Liver (tissue), 9 donors: Measurements from ENCODE around the gene NOC2L. TPM values are rescaled to one million over a fixed set of nuclear protein-coding genes. Genes with fewer than 3 reads are reported as not detected.

Source experiments
- DNase-seq: peaks from one replicate; pipeline ENCODE4 v3.0.0-alpha.2; 2017; ENCODE audit warnings: low spot score
- H3K27ac ChIP-seq, 2 donors: one replicate each; pipeline ENCODE4 v1.7.0; 2013; ENCODE audit warnings: inconsistent platforms in 2 of 2, low read length in 2 of 2, control low read depth in 1 of 2, low read depth in 1 of 2, mild to moderate bottlenecking in 1 of 2
- H3K27me3 ChIP-seq, 4 donors: one replicate each; pipeline versions ENCODE4 v1.6.1 to v1.7.0; 2013; ENCODE audit warnings: low read length in 3 of 4, inconsistent platforms in 1 of 4, mild to moderate bottlenecking in 1 of 4, moderate library complexity in 1 of 4; ENCODE audit not compliant: control insufficient read depth in 4 of 4, insufficient read depth in 4 of 4
- H3K36me3 ChIP-seq, 4 donors: one replicate each; pipeline versions ENCODE4 v1.6.1 to v1.7.0; 2013; ENCODE audit warnings: low read length in 3 of 4, mild to moderate bottlenecking in 3 of 4, low read depth in 1 of 4, moderate library complexity in 1 of 4; ENCODE audit not compliant: control insufficient read depth in 4 of 4, insufficient read depth in 3 of 4
- H3K4me1 ChIP-seq, 4 donors: one replicate each; pipeline versions ENCODE4 v1.6.1 to v1.7.0; 2013; ENCODE audit warnings: low read length in 3 of 4, mild to moderate bottlenecking in 3 of 4, moderate library complexity in 1 of 4; ENCODE audit not compliant: control insufficient read depth in 4 of 4, insufficient read depth in 4 of 4
- H3K4me3 ChIP-seq, 3 donors: one replicate each; pipeline versions ENCODE4 v1.6.1 to v1.7.0; 2013; ENCODE audit warnings: low read length in 3 of 3, control low read depth in 1 of 3, low read depth in 1 of 3, mild to moderate bottlenecking in 1 of 3
- H3K9ac ChIP-seq, 2 donors: one replicate each; pipeline ENCODE4 v1.7.0; 2013; ENCODE audit warnings: low read length in 2 of 2, mild to moderate bottlenecking in 2 of 2, moderate library complexity in 2 of 2, control low read depth in 1 of 2, low read depth in 1 of 2
- H3K9me3 ChIP-seq, 4 donors: one replicate each; pipeline versions ENCODE4 v1.6.1 to v1.7.0; 2013; ENCODE audit warnings: low read length in 3 of 4; ENCODE audit not compliant: control insufficient read depth in 4 of 4
- EGR1 ChIP-seq, 2 donors: IDR thresholded peaks; 2 replicates each; pipeline ENCODE4 v1.6.1; 2016 to 2018; ENCODE audit warnings: antibody characterized with exemption in 2 of 2, low read depth in 2 of 2
- FOXA1 ChIP-seq: IDR thresholded peaks from 2 replicates; pipeline ENCODE4 v1.6.1; 2016; ENCODE audit warnings: antibody characterized with exemption
- FOXA2 ChIP-seq: IDR thresholded peaks from 2 replicates; pipeline ENCODE4 v1.6.1; 2016; ENCODE audit warnings: antibody characterized with exemption
- GABPA ChIP-seq, 2 donors: IDR thresholded peaks in 1 of 2; conservative IDR thresholded peaks in 1 of 2; 2 replicates each; pipeline ENCODE4 v1.6.1; 2016; ENCODE audit warnings: antibody characterized with exemption in 2 of 2, mild to moderate bottlenecking in 1 of 2, moderate library complexity in 1 of 2
- HNF4A ChIP-seq, 2 donors: conservative IDR thresholded peaks; 2 replicates each; pipeline ENCODE4 v1.6.1; 2016; ENCODE audit warnings: antibody characterized with exemption in 2 of 2, mild to moderate bottlenecking in 2 of 2
- HNF4G ChIP-seq: IDR thresholded peaks from 2 replicates; pipeline ENCODE4 v1.6.1; 2016; ENCODE audit warnings: antibody characterized with exemption
- JUND ChIP-seq, 2 donors: IDR thresholded peaks; 2 replicates each; pipeline ENCODE4 v1.6.1; 2016; ENCODE audit warnings: antibody characterized with exemption in 2 of 2
- NR2F2 ChIP-seq: IDR thresholded peaks from 2 replicates; pipeline ENCODE4 v1.6.1; 2016; ENCODE audit warnings: antibody characterized with exemption
- RAD21 ChIP-seq, 2 donors: IDR thresholded peaks; 2 replicates each; pipeline ENCODE4 v1.6.1; 2016; ENCODE audit warnings: antibody characterized with exemption in 2 of 2, mild to moderate bottlenecking in 2 of 2
- RXRA ChIP-seq, 2 donors: IDR thresholded peaks; 2 replicates each; pipeline ENCODE4 v1.6.1; 2017 to 2018; ENCODE audit warnings: antibody characterized with exemption in 2 of 2, mild to moderate bottlenecking in 1 of 2
- SP1 ChIP-seq: IDR thresholded peaks from 2 replicates; pipeline ENCODE4 v1.6.1; 2018; ENCODE audit warnings: antibody characterized with exemption, mild to moderate bottlenecking
- TAF1 ChIP-seq: conservative IDR thresholded peaks from 2 replicates; pipeline ENCODE4 v1.6.1; 2016; ENCODE audit warnings: antibody characterized with exemption, mild to moderate bottlenecking
- WGBS: extraction: QIAGEN DNeasy Blood & Tissue Kit; methylation state at CpG from one replicate; pipeline ENCODE4 v1.1.7; 2013; 5-methylcytosine and 5-hydroxymethylcytosine counted together
- polyA plus RNA-seq, 2 donors: library from polyadenylated mRNA; stranded (reverse) in 1 of 2; unstranded in 1 of 2; fragments of 200-250 nt in 1 of 2; fragments of >200 nt in 1 of 2; fragmentation: Nextera tagmentation in 1 of 2; extraction: Ambion mirVana in 1 of 2; gene quantifications; one replicate each; pipeline versions ENCODE4 v1.2.1 to v1.2.3, GENCODE V29; 2013 to 2015
- total RNA-seq, 2 donors: library from RNA; depleted of rRNA; stranded (reverse); fragments of >200 nt; gene quantifications; one replicate each; pipeline ENCODE4 v1.2.3, GENCODE V29; 2014
- TF ChIP-seq, protein P1 (sequence below): fragments of 150-350 bp; IDR thresholded peaks from 2 replicates; pipeline ENCODE4 v1.5.1; 2017; ENCODE audit warnings: improper control_type of control experiment, low read depth, low read length; ENCODE audit not compliant: missing input control
- TF ChIP-seq, protein P2 (sequence below): IDR thresholded peaks from 2 replicates; pipeline ENCODE4 v1.6.1; 2016; ENCODE audit warnings: antibody characterized with exemption
- TF ChIP-seq, protein P3 (sequence below): IDR thresholded peaks from 2 replicates; pipeline ENCODE4 v1.6.1; 2016; ENCODE audit warnings: antibody characterized with exemption, mild to moderate bottlenecking
- TF ChIP-seq, protein P4 (sequence below): IDR thresholded peaks from 2 replicates; pipeline ENCODE4 v1.6.1; 2016; ENCODE audit warnings: antibody characterized with exemption
- TF ChIP-seq, protein P5 (sequence below): IDR thresholded peaks from 2 replicates; pipeline ENCODE4 v1.6.1; 2016; ENCODE audit warnings: antibody characterized with exemption
- donor health status: healthy.
- donor health status: healthy.
- donor health status: healthy.
- donor health status: healthy.
- donor health status: healthy.

Gene NOC2L
- total and polyA plus RNA-seq, 4 donors = 17.1 to 34.5 (median 30.0) TPM

DNA sequence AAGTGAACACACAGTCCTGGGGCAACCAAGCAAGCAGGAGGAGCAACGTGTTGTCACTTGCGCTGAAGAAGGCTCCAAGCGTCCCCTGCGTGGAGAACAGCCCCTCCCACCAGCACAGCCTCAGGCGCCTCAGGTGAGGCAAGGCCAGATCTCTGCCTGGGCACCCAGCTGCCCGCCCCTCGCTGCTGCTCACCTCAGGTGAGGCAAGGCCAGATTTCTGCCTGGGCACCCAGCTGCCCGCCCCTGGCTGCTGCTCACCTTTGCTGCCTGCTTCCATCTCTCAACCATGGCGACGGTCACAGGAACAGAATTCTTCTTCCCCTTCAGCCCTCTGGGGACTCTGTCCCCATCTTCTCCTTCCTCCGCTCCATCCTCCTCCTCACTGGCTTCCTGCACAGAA is 2.4 kb downstream of the NOC2L start:
- H3K27ac ChIP-seq = no peak overlapping the region
- no peak for DNase-seq
- WGBS = 98% methylated on average over 11 of the region's 11 CpGs
- TF ChIP-seq, protein P1, sequence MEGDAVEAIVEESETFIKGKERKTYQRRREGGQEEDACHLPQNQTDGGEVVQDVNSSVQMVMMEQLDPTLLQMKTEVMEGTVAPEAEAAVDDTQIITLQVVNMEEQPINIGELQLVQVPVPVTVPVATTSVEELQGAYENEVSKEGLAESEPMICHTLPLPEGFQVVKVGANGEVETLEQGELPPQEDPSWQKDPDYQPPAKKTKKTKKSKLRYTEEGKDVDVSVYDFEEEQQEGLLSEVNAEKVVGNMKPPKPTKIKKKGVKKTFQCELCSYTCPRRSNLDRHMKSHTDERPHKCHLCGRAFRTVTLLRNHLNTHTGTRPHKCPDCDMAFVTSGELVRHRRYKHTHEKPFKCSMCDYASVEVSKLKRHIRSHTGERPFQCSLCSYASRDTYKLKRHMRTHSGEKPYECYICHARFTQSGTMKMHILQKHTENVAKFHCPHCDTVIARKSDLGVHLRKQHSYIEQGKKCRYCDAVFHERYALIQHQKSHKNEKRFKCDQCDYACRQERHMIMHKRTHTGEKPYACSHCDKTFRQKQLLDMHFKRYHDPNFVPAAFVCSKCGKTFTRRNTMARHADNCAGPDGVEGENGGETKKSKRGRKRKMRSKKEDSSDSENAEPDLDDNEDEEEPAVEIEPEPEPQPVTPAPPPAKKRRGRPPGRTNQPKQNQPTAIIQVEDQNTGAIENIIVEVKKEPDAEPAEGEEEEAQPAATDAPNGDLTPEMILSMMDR = no peak
- TF ChIP-seq SP1 = no peak
- no peak for TF ChIP-seq FOXA2
- peaks cover 11 to 32% (median 20%) of the 10 kb centered on the region in 4 donors for H3K4me1 ChIP-seq
- H3K27me3 ChIP-seq = no peaks in the 10 kb centered on the region
- peaks cover 18 to 50% (median 21%) of the 10 kb centered on the region in 4 donors for H3K36me3 ChIP-seq
- H3K4me3 ChIP-seq = no peak overlapping the region
- no peak overlapping the region for H3K9ac ChIP-seq
- H3K9me3 ChIP-seq = no peaks in the 10 kb centered on the region

DNA sequence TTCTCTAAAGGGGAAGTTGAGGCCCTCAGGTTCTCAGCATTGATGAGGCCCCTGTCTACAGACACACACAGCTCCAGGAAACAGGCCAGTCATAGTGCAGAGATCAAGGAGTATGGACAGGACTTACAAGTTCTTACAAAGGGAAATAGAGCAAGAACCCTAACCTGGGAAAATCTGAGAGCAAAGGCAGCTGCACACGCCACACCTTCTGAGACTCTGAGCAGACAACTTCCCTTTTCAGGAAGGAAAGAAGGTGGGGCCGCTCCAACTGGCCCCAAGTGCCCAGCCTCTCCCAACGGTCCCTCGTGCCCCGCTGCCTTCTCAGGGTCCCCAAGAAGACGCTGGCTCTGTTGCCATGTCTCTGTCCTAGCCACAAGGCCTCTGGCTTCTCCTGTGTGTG is 3.6 kb downstream of the NOC2L start:
- 82% methylated on average over 6 of the region's 6 CpGs for WGBS
- Histone ChIP-seq H3K9me3 (no peaks in the 10 kb centered on the region), H3K9ac (no peak overlapping the region), H3K27me3 (no peaks in the 10 kb centered on the region), H3K27ac (no peak overlapping the region), H3K4me1 (peaks cover 6 to 24% (median 17%) of the 10 kb centered on the region in 4 donors), H3K4me3 (no peak overlapping the region), H3K36me3 (peaks cover 18 to 61% (median 28%) of the 10 kb centered on the region in 4 donors)
- TF ChIP-seq, protein P2, sequence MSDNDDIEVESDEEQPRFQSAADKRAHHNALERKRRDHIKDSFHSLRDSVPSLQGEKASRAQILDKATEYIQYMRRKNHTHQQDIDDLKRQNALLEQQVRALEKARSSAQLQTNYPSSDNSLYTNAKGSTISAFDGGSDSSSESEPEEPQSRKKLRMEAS = no peak
- no peak for TF ChIP-seq HNF4G
- no peak for TF ChIP-seq EGR1 (IDR thresholded peaks at IDR 0.05; ENCODE audit: low read depth in 2 of 2)
- TF ChIP-seq TAF1 = no peak
- TF ChIP-seq SP1 = no peak
- no peak for TF ChIP-seq JUND (IDR thresholded peaks at IDR 0.05)
- TF ChIP-seq, protein P1 = no peak
- TF ChIP-seq, protein P3, sequence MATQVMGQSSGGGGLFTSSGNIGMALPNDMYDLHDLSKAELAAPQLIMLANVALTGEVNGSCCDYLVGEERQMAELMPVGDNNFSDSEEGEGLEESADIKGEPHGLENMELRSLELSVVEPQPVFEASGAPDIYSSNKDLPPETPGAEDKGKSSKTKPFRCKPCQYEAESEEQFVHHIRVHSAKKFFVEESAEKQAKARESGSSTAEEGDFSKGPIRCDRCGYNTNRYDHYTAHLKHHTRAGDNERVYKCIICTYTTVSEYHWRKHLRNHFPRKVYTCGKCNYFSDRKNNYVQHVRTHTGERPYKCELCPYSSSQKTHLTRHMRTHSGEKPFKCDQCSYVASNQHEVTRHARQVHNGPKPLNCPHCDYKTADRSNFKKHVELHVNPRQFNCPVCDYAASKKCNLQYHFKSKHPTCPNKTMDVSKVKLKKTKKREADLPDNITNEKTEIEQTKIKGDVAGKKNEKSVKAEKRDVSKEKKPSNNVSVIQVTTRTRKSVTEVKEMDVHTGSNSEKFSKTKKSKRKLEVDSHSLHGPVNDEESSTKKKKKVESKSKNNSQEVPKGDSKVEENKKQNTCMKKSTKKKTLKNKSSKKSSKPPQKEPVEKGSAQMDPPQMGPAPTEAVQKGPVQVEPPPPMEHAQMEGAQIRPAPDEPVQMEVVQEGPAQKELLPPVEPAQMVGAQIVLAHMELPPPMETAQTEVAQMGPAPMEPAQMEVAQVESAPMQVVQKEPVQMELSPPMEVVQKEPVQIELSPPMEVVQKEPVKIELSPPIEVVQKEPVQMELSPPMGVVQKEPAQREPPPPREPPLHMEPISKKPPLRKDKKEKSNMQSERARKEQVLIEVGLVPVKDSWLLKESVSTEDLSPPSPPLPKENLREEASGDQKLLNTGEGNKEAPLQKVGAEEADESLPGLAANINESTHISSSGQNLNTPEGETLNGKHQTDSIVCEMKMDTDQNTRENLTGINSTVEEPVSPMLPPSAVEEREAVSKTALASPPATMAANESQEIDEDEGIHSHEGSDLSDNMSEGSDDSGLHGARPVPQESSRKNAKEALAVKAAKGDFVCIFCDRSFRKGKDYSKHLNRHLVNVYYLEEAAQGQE = no peak
- no peak for TF ChIP-seq HNF4A (conservative IDR thresholded peaks at IDR 0.05)
- TF ChIP-seq, protein P4, sequence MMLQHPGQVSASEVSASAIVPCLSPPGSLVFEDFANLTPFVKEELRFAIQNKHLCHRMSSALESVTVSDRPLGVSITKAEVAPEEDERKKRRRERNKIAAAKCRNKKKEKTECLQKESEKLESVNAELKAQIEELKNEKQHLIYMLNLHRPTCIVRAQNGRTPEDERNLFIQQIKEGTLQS = no peak
- no peak for TF ChIP-seq RXRA (IDR thresholded peaks at IDR 0.05)
- TF ChIP-seq RAD21 (IDR thresholded peaks at IDR 0.05) = no peak
- TF ChIP-seq, protein P5, sequence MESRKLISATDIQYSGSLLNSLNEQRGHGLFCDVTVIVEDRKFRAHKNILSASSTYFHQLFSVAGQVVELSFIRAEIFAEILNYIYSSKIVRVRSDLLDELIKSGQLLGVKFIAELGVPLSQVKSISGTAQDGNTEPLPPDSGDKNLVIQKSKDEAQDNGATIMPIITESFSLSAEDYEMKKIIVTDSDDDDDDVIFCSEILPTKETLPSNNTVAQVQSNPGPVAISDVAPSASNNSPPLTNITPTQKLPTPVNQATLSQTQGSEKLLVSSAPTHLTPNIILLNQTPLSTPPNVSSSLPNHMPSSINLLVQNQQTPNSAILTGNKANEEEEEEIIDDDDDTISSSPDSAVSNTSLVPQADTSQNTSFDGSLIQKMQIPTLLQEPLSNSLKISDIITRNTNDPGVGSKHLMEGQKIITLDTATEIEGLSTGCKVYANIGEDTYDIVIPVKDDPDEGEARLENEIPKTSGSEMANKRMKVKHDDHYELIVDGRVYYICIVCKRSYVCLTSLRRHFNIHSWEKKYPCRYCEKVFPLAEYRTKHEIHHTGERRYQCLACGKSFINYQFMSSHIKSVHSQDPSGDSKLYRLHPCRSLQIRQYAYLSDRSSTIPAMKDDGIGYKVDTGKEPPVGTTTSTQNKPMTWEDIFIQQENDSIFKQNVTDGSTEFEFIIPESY = no peak
- TF ChIP-seq FOXA1 = no peak
- no peak for TF ChIP-seq GABPA (IDR thresholded peaks at IDR 0.05 in 1 of 2, conservative IDR thresholded peaks at IDR 0.05 in 1 of 2)
- no peak for TF ChIP-seq NR2F2
- DNase-seq = no peak
